ENCODE data around the gene C19orf53. TPM values are rescaled to one million over a fixed set of nuclear protein-coding genes. Genes with fewer than 3 reads are reported as not detected.

The C19orf53 gene
- total and polyA plus RNA-seq, 9 of the 15 experiments (the other 6 are each of a cell fraction or from before 2014, with no cell fraction given): 98.5 to 441 (median 164) TPM

GRCh38 chr19:13741893-13742292 is 32.4 kb upstream of the C19orf53 start:
- H4K20me1 ChIP-seq (replicated peaks; ENCODE audit: control insufficient read depth, insufficient read depth, low read length): no peaks in the 10 kb centered on the region
- no peaks in the 10 kb centered on the region; a peak in 1 of 5 replicates for H3K4me1 ChIP-seq (replicated peaks in 1 of 2; ENCODE audit: control insufficient read depth in 2 of 2, insufficient read depth in 2 of 2, low read length in 2 of 2)
- ATAC-seq (no peak), FAIRE-seq (no peak), DNase-seq (ENCODE audit: extremely low read depth in 1 of 4, low spot score in 3 of 4) (no peak)
- ChIA-PET CTCF (ENCODE audit: low intra/inter-chr PET ratio) (no interaction called here), POLR2A (interaction anchor here (0.6 to 1.5 kb wide), 2 partner anchors 12 to 30 kb away, joined by 4 read pairs; no protein-coding TSS in a partner anchor)
- no peak overlapping the region for H3K27ac ChIP-seq (ENCODE audit: extremely low read depth, low read depth, low read length)
- intact Hi-C loops (cut with micrococcal nuclease): no loop called here
- no TSS peak for BruUV-seq (replicated peaks)
- WGBS (ENCODE audit: insufficient coverage, low coverage, missing lambda C conversion rate): 55% methylated on average over 2 of the region's 2 CpGs
- no peaks in the 10 kb centered on the region for H3K9me1 ChIP-seq (ENCODE audit: control insufficient read depth, insufficient read depth, low read length)
- H3K9me3 ChIP-seq (replicated peaks; ENCODE audit: control insufficient read depth, insufficient read depth, low read depth, low read length): peaks cover 4% of the 10 kb centered on the region
- H3K4me3 ChIP-seq: no peak overlapping the region
- TF ChIP-seq HIVEP1 (CRISPR knock-in tag; IDR thresholded peaks at IDR 0.05) (no peak), POLR2AphosphoS2 (IDR thresholded peaks at IDR 0.05; ENCODE audit: low read length) (no peak), PHF21A (IDR thresholded peaks at IDR 0.05; ENCODE audit: borderline replicate concordance, low read depth) (no peak), ZNF133 (CRISPR knock-in tag; IDR thresholded peaks at IDR 0.05) (no peak), ZNF445 (CRISPR knock-in tag; IDR thresholded peaks at IDR 0.05; ENCODE audit: low read depth) (no peak)
- in situ Hi-C loops (cut with MboI): no loop called here
- H3K9ac ChIP-seq (ENCODE audit: insufficient read depth in 1 of 2, low read depth in 2 of 2, low read length in 2 of 2): no peak overlapping the region
- H3K36me3 ChIP-seq (ENCODE audit: control insufficient read depth, insufficient read depth, low read length): no peaks in the 10 kb centered on the region
- H2AFZ ChIP-seq (ENCODE audit: low read depth, low read length): no peak overlapping the region
- H3K79me2 ChIP-seq (ENCODE audit: control insufficient read depth, insufficient read depth, low read length): no peaks in the 10 kb centered on the region
- no peaks in the 10 kb centered on the region for H3K27me3 ChIP-seq (ENCODE audit: control insufficient read depth in 2 of 2, insufficient read depth in 2 of 2, low read length in 2 of 2)
- no peak overlapping the region for H3K4me2 ChIP-seq (ENCODE audit: insufficient read depth, low read length)

GRCh38 chr19:13742756-13743155 is 31.5 kb upstream of the C19orf53 start:
- 40% methylated on average over 1 of the region's 1 CpG for WGBS (ENCODE audit: insufficient coverage, low coverage, missing lambda C conversion rate)
- Histone ChIP-seq H2AFZ (ENCODE audit: low read depth, low read length) (no peak overlapping the region), H3K4me2 (ENCODE audit: insufficient read depth, low read length) (no peak overlapping the region)
- TF ChIP-seq HMGXB4 (CRISPR knock-in tag; IDR thresholded peaks at IDR 0.05) (no peak), ZNF175 (CRISPR knock-in tag; IDR thresholded peaks at IDR 0.05; ENCODE audit: low read depth) (no peak), E2F1 (CRISPR knock-in tag; IDR thresholded peaks at IDR 0.05) (no peak)

More at GRCh38 chr19:13742756-13743155, 31.5 kb upstream of the C19orf53 start:
- FAIRE-seq: no peak
- ChIA-PET POLR2A (no interaction called here), CTCF (ENCODE audit: low intra/inter-chr PET ratio) (no interaction called here)
- no peaks in the 10 kb centered on the region for H4K20me1 ChIP-seq (replicated peaks; ENCODE audit: control insufficient read depth, insufficient read depth, low read length)
- H3K79me2 ChIP-seq (ENCODE audit: control insufficient read depth, insufficient read depth, low read length): peaks cover under 1% of the 10 kb centered on the region; the same call in 1 of the 3 replicates
- intact Hi-C loops (cut with micrococcal nuclease): no loop called here
- H3K4me1 ChIP-seq (replicated peaks in 1 of 2; ENCODE audit: control insufficient read depth in 2 of 2, insufficient read depth in 2 of 2, low read length in 2 of 2): peaks cover 0 to 4% of the 10 kb centered on the region in 2 experiments; a peak in 2 of 5 replicates
- no peaks in the 10 kb centered on the region for H3K9me1 ChIP-seq (ENCODE audit: control insufficient read depth, insufficient read depth, low read length)
- in situ Hi-C loops (cut with MboI): no loop called here
- ATAC-seq: no peak
- no peaks in the 10 kb centered on the region for H3K27me3 ChIP-seq (ENCODE audit: control insufficient read depth in 2 of 2, insufficient read depth in 2 of 2, low read length in 2 of 2)
- H3K9ac ChIP-seq (ENCODE audit: insufficient read depth in 1 of 2, low read depth in 2 of 2, low read length in 2 of 2): no peak overlapping the region; a peak in 1 of 4 replicates
- BruUV-seq (replicated peaks): no TSS peak
- no peaks in the 10 kb centered on the region for H3K36me3 ChIP-seq (ENCODE audit: control insufficient read depth, insufficient read depth, low read length)
- no peak for DNase-seq (ENCODE audit: extremely low read depth in 1 of 4, low spot score in 3 of 4)
- no peak overlapping the region for H3K27ac ChIP-seq (ENCODE audit: extremely low read depth, low read depth, low read length)
- H3K9me3 ChIP-seq (replicated peaks; ENCODE audit: control insufficient read depth, insufficient read depth, low read depth, low read length): peaks cover 9% of the 10 kb centered on the region
- no peak overlapping the region for H3K4me3 ChIP-seq

Data from K562 (cell line).